ENCODE results near the gene FGD1.

DNA sequence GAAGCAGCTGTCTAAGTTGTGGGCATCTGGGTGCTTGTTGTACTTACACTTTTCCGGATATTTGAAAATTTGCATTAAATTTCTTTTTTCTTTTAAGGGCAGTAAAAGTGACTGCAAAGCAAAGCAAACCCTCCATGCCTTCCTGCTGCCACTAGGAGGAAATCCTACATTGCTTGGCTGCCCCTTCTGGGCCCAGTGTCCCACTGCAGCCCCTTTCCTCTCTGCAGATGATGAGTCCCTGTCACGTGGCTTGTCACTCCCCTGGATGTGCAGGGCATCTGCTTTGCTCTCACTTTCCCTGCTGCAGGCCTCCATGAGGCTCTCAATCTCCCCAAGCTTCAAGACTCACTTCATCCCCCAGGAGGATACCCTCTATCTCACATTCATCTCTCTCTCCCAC is 43.1 kb downstream of the FGD1 start:
- TF ChIP-seq, protein P1, sequence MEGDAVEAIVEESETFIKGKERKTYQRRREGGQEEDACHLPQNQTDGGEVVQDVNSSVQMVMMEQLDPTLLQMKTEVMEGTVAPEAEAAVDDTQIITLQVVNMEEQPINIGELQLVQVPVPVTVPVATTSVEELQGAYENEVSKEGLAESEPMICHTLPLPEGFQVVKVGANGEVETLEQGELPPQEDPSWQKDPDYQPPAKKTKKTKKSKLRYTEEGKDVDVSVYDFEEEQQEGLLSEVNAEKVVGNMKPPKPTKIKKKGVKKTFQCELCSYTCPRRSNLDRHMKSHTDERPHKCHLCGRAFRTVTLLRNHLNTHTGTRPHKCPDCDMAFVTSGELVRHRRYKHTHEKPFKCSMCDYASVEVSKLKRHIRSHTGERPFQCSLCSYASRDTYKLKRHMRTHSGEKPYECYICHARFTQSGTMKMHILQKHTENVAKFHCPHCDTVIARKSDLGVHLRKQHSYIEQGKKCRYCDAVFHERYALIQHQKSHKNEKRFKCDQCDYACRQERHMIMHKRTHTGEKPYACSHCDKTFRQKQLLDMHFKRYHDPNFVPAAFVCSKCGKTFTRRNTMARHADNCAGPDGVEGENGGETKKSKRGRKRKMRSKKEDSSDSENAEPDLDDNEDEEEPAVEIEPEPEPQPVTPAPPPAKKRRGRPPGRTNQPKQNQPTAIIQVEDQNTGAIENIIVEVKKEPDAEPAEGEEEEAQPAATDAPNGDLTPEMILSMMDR (IDR thresholded peaks at IDR 0.05), result no peak
- TF ChIP-seq POLR2A (IDR thresholded peaks at IDR 0.05) (no peak), POLR2AphosphoS5 (IDR thresholded peaks at IDR 0.05) (no peak)

All from suprapubic skin (tissue), 4 donors.